ENCODE results near the gene ZNF12. TPM values are rescaled to one million over a fixed set of nuclear protein-coding genes. Genes with fewer than 3 reads are reported as not detected.
"Not testable (repeated sequence)": the region's sequence is repeated elsewhere in the genome, so short reads cannot be mapped to it uniquely, and the experiment has no call there.

The ZNF12 gene
- polyA plus RNA-seq, 1 donor, result 16.2 TPM

GRCh38 chr7:6691103-6691502, 15.6 kb downstream of the ZNF12 start:
- DNase-seq, result no peak

GRCh38 chr7:6680146-6680545, 26.6 kb downstream of the ZNF12 start:
- DNase-seq, result no peak

GRCh38 chr7:6675807-6676405, 30.8 kb downstream of the ZNF12 start:
- no peak for DNase-seq

- not testable (repeated sequence) for DNase-seq
These were observed 35.9 kb downstream of the ZNF12 start for GRCh38 chr7:6670851-6671250.

GRCh38 chr7:6658618-6659345, 48.0 kb downstream of the ZNF12 start:
- no peak for DNase-seq

GRCh38 chr7:6656413-6656812, 50.3 kb downstream of the ZNF12 start:
- no peak for DNase-seq

- DNase-seq, result no peak
These were observed 50.9 kb downstream of the ZNF12 start for GRCh38 chr7:6655636-6656385.

- no peak for DNase-seq
These were observed 51.7 kb downstream of the ZNF12 start for GRCh38 chr7:6654842-6655610.

- no peak for DNase-seq
These were observed 52.5 kb downstream of the ZNF12 start for GRCh38 chr7:6654113-6654841.

GRCh38 chr7:6653071-6654003, 53.4 kb downstream of the ZNF12 start:
- no peak for DNase-seq

- no peak for DNase-seq
These were observed 54.2 kb downstream of the ZNF12 start for GRCh38 chr7:6652446-6653011.

- no peak for DNase-seq
These were observed 54.8 kb downstream of the ZNF12 start for GRCh38 chr7:6651851-6652445.

- DNase-seq, result no peak
These were observed 56.2 kb downstream of the ZNF12 start for GRCh38 chr7:6650521-6651011.

- no peak for DNase-seq
These were observed 56.7 kb downstream of the ZNF12 start for GRCh38 chr7:6650086-6650485.

- no peak for DNase-seq
These were observed 57.3 kb downstream of the ZNF12 start for GRCh38 chr7:6649241-6649961.

GRCh38 chr7:6648815-6649104, 58.0 kb downstream of the ZNF12 start:
- DNase-seq, result no peak

- no peak for DNase-seq
These were observed 58.5 kb downstream of the ZNF12 start for GRCh38 chr7:6648066-6648814.

- DNase-seq, result no peak
These were observed 59.2 kb downstream of the ZNF12 start for GRCh38 chr7:6647541-6647940.

GRCh38 chr7:6647080-6647479, 59.7 kb downstream of the ZNF12 start:
- DNase-seq, result no peak
